GM12891 (cell line): ENCODE data around the gene C16orf87.
"Not testable (repeated sequence)": the region's sequence is repeated elsewhere in the genome, so short reads cannot be mapped to it uniquely, and the experiment has no call there.

Source experiments
- DNase-seq: peaks from one replicate; pipeline ENCODE4 v3.0.0; 2011; ENCODE audit warnings: low spot score; ENCODE audit not compliant: insufficient read length
- FAIRE-seq: peaks from 2 replicates; lab custom pipeline; 2011; peaks lifted over from hg19 to GRCh38; lab: Jason Lieb, UNC
- PAX5 ChIP-seq: IDR thresholded peaks from 2 replicates; pipeline ENCODE4 v1.6.1; 2011; ENCODE audit warnings: low read length, moderate library complexity, mild to moderate bottlenecking; ENCODE audit not compliant: insufficient read depth, severe bottlenecking
- POLR2A ChIP-seq: IDR thresholded peaks from 2 replicates; pipeline ENCODE4 v1.6.1; 2011; ENCODE audit warnings: low read depth, low read length, control low read depth
- POLR2AphosphoS5 ChIP-seq: IDR thresholded peaks from 2 replicates; pipeline ENCODE4 v1.6.1; 2011; ENCODE audit warnings: low read depth, low read length, control low read depth
- POU2F2 ChIP-seq: IDR thresholded peaks from 2 replicates; pipeline ENCODE4 v1.6.1; 2011; ENCODE audit warnings: low read depth, mild to moderate bottlenecking, control low read depth, low read length, moderate library complexity
- SPI1 ChIP-seq: IDR thresholded peaks from 2 replicates; pipeline ENCODE4 v1.6.1; 2011; ENCODE audit warnings: low read depth, low read length, control low read depth
- TAF1 ChIP-seq: IDR thresholded peaks from 2 replicates; pipeline ENCODE4 v1.6.1; 2011; ENCODE audit warnings: low read depth, low read length, control low read depth

Gene C16orf87

GRCh38 chr16:46787909-46788308 is 43.1 kb downstream of the C16orf87 start:
- DNase-seq (no peak), FAIRE-seq (no peak)
- TF ChIP-seq SPI1 (no peak), PAX5 (no peak), POLR2A (no peak), TAF1 (no peak), POU2F2 (no peak), POLR2AphosphoS5 (no peak)

DNA sequence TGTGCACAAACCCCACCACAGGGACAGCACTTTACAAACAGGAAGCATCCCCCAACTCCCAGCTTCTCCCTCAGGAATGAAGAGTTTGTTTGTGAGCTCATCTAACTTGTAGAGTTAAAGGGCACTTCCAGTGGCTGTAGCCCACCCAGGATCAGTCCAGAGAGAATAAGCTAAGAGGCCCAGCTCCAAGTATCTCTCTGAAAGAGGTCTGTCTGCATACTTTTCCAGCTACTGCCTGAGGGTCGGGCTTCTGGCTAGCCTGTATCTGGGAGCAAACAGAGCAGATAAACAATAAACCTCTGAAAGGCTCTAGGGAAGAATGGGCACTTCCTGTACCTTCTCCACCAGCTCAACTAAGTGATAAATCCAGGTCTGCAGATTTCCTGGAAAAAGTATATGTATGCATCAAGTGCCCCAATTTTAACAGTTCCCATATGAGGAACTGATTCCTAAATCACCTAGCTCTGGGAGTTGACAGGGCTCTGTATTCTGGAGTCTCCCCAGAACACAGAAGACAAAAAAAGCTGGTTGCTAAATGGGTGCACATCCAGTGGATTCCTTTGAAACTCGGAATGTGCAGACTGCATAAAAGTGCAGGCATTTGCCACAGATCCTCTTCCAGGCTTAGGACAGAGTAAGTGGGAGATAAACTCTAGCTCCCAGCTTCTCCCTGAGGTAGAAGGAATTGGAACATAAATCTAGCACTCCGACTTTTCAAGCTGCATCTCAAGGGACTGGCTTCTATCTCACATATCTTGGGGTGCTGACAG is 45.7 kb downstream of the C16orf87 start:
- FAIRE-seq (peak; percentile 72), DNase-seq (no peak)
- TF ChIP-seq POLR2AphosphoS5 (no peak), POU2F2 (no peak), SPI1 (no peak), PAX5 (no peak), POLR2A (no peak)

GRCh38 chr16:46784569-46784968 is 46.4 kb downstream of the C16orf87 start:
- not testable (repeated sequence) for DNase-seq

DNA sequence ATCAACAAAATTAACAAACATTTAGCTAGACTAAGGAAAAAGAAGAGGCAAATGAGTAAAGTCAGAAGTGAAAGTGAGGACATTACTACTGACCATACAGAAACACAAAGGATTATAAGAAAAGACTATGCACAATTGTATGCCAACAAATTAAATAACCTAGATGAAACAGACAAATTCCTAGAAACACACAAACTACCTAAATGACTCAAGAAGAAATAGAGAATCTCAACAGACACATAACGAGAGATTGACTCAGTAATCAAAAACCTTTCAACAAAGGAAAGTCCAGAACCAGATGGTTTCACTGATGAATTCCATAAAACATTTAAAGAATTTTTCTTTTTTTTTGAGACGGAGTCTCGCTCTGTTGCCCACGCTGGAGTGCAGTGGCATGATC is 47.2 kb downstream of the C16orf87 start:
- DNase-seq (no peak), FAIRE-seq (no peak)
- TF ChIP-seq POLR2A (no peak), TAF1 (no peak), POU2F2 (no peak), SPI1 (no peak), PAX5 (no peak), POLR2AphosphoS5 (no peak)

More at GRCh38 chr16:46784569-46784968, 46.4 kb downstream of the C16orf87 start:
- not testable (repeated sequence) for FAIRE-seq

GRCh38 chr16:46782320-46782719 is 48.7 kb downstream of the C16orf87 start:
- DNase-seq (no peak), FAIRE-seq (peak; percentile 55)
- no peak for TF ChIP-seq POLR2AphosphoS5
- TF ChIP-seq SPI1, result no peak
- TF ChIP-seq TAF1, result no peak
- TF ChIP-seq POLR2A, result no peak
- no peak for TF ChIP-seq POU2F2
- no peak for TF ChIP-seq PAX5

- no peak for FAIRE-seq
- no peak for DNase-seq
- no peak for TF ChIP-seq POLR2AphosphoS5
- no peak for TF ChIP-seq PAX5
- no peak for TF ChIP-seq TAF1
- TF ChIP-seq POLR2A, result no peak
- no peak for TF ChIP-seq POU2F2
- no peak for TF ChIP-seq SPI1
These were observed 53.2 kb downstream of the C16orf87 start for GRCh38 chr16:46777804-46778203.

- TF ChIP-seq POLR2A (no peak), TAF1 (no peak), POU2F2 (no peak), SPI1 (no peak), POLR2AphosphoS5 (no peak), PAX5 (no peak)
- DNase-seq, result no peak
- FAIRE-seq, result no peak
These were observed 55.8 kb downstream of the C16orf87 start for GRCh38 chr16:46775214-46775613.

GRCh38 chr16:46774743-46775177 is 56.2 kb downstream of the C16orf87 start:
- no peak for TF ChIP-seq POLR2AphosphoS5
- no peak for TF ChIP-seq SPI1
- no peak for TF ChIP-seq POU2F2
- no peak for TF ChIP-seq TAF1
- TF ChIP-seq POLR2A, result no peak
- TF ChIP-seq PAX5, result no peak
- no peak for DNase-seq
- FAIRE-seq, result peak; percentile 78

DNA sequence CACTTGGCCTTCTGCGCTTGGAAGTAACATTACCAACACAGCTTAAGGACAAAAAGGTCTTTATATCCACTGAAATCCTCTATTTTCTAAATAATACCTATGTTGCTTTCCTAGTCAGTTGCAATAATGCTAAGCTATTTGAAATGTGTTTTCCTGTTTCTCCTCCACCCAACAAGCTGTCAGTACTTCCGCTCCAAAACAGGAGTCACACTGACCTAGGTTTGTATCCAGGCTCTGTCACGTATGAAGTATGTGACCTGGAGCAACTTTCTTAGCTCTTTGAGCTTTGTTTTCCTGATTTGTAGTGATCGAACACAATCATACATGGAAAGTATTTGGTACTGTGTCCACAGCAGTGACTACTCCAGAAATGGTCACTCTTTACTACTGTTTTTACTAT is 58.5 kb downstream of the C16orf87 start:
- DNase-seq (no peak), FAIRE-seq (peak; percentile 78)
- no peak for TF ChIP-seq TAF1
- TF ChIP-seq PAX5, result no peak
- TF ChIP-seq SPI1, result no peak
- TF ChIP-seq POLR2A, result no peak
- TF ChIP-seq POLR2AphosphoS5, result no peak
- no peak for TF ChIP-seq POU2F2

DNA sequence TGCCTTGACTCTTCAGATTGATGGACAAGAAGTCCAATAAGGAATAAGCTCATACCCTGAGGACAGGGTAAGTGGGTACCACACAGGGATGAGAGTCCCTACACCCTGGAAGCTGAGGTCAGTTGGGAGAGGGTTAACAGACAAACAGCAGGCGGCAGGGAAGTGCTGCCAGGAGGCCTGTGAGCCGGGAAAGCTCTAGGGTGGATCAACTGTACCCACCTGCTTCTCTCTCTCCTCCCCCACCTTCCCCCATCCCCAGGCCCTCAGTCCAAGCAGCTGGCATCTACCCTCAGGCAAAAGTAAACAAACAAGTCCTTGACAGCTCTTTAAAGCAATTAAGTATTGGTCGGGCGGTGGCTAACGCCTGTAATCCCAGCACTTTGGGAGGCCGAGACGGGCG is 62.2 kb downstream of the C16orf87 start:
- DNase-seq, result no peak

More for the DNA sequence above, 62.2 kb downstream of the C16orf87 start:
- no peak for TF ChIP-seq POLR2AphosphoS5
- no peak for TF ChIP-seq SPI1
- no peak for TF ChIP-seq PAX5
- TF ChIP-seq TAF1, result no peak
- no peak for TF ChIP-seq POLR2A
- TF ChIP-seq POU2F2, result no peak
- no peak for FAIRE-seq
